ENCODE measurements around the gene STX16.

- no peak for TF ChIP-seq CTCF (IDR thresholded peaks at IDR 0.05)
- TF ChIP-seq POLR2AphosphoS5 (IDR thresholded peaks at IDR 0.05), result no peak
Measured at GRCh38 chr20:58673119-58673518, 22.0 kb downstream of the STX16 start.

Measured in stomach (tissue), 4 donors.